WTC11 (cell line): Measurements from ENCODE around the gene CNDP1.

Experiments
- ATF2 ChIP-seq: sonication (generic); formaldehyde crosslinking; IDR thresholded peaks from 2 replicates; pipeline ENCODE4 v1.8.1; 2022; ENCODE audit warnings: low read depth, missing genetic modification reagents, borderline replicate concordance
- CTCF ChIP-seq: fragments of 200-600 bp; IDR thresholded peaks from 2 replicates; pipeline ENCODE4 v1.8.0; 2022; ENCODE audit warnings: antibody characterized with exemption
- E2F5 ChIP-seq: sonication (generic); formaldehyde crosslinking; IDR thresholded peaks from 2 replicates; pipeline ENCODE4 v1.8.1; 2022; ENCODE audit warnings: mild to moderate bottlenecking, moderate library complexity, missing genetic modification reagents
- HMGA2 ChIP-seq: fragments of 250-450 bp; sonication (Bioruptor Pico); IDR thresholded peaks from 2 replicates; pipeline ENCODE4 v1.4.0; 2021; ENCODE audit warnings: mild to moderate bottlenecking, moderate library complexity
- IRF2 ChIP-seq: sonication (generic); formaldehyde crosslinking; IDR thresholded peaks from 2 replicates; pipeline ENCODE4 v1.8.0; 2022; ENCODE audit warnings: low read depth, missing genetic modification reagents, borderline replicate concordance
- NFYB ChIP-seq: sonication (generic); formaldehyde crosslinking; conservative IDR thresholded peaks from 2 replicates; pipeline ENCODE4 v1.8.0; 2022; ENCODE audit warnings: low read depth, missing genetic modification reagents
- NR3C1 ChIP-seq: sonication (generic); formaldehyde crosslinking; conservative IDR thresholded peaks from 2 replicates; pipeline ENCODE4 v1.8.1; 2023; ENCODE audit warnings: low read depth, mild to moderate bottlenecking, missing genetic modification reagents
- SP1 ChIP-seq: sonication (generic); formaldehyde crosslinking; conservative IDR thresholded peaks from 2 replicates; pipeline ENCODE4 v1.8.1; 2022; ENCODE audit warnings: missing genetic modification reagents
- TCF7 ChIP-seq: sonication (generic); formaldehyde crosslinking; IDR thresholded peaks from 2 replicates; pipeline ENCODE4 v1.8.0; 2022; ENCODE audit warnings: mild to moderate bottlenecking, low read depth, missing genetic modification reagents, moderate library complexity
- ZBTB21 ChIP-seq: sonication (generic); formaldehyde crosslinking; IDR thresholded peaks from 2 replicates; pipeline ENCODE4 v1.8.1; 2023; ENCODE audit warnings: mild to moderate bottlenecking, missing genetic modification reagents, borderline replicate concordance
- ZMAT4 ChIP-seq: fragments of 250-450 bp; sonication (Bioruptor Pico); IDR thresholded peaks from 2 replicates; pipeline ENCODE4 v1.9.0; 2021; ENCODE audit warnings: mild to moderate bottlenecking
- ZNF121 ChIP-seq: sonication (generic); formaldehyde crosslinking; IDR thresholded peaks from 2 replicates; pipeline ENCODE4 v1.8.0; 2023; ENCODE audit warnings: missing genetic modification reagents

GRCh38 chr18:74524097-74524496 lies 10.2 kb upstream of the CNDP1 start:
- TF ChIP-seq SP1 (CRISPR knock-in tag) (no peak), ZBTB21 (CRISPR knock-in tag) (no peak), TCF7 (CRISPR knock-in tag) (no peak), ATF2 (no peak), NFYB (CRISPR knock-in tag) (no peak), HMGA2 (CRISPR knock-in tag) (no peak), CTCF (no peak), ZNF121 (no peak), ZMAT4 (CRISPR knock-in tag) (no peak), E2F5 (CRISPR knock-in tag) (no peak), IRF2 (no peak), NR3C1 (CRISPR knock-in tag) (no peak)
